ENCODE results near the gene PRR13.

Gene PRR13

DNA sequence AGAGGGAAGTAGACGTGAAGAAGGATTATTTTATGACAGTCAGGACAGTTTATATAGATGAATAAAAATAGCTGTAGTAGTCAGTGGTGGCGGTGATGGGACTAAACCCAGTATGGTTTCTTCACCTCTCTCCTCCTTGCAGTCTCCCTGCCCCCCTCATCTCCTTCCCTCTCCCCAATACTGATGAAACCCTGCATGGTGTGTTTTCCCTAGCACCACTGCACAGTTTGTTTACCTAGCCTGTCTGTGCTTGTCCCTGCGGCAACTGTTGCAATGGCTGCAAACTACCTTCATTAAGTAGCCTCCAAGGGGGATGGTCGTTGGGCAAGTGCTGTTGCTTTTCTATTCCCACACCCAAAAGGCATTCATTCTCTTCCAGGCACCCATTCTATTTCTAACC is 25.1 kb downstream of the PRR13 start:
- TF ChIP-seq, protein P1, sequence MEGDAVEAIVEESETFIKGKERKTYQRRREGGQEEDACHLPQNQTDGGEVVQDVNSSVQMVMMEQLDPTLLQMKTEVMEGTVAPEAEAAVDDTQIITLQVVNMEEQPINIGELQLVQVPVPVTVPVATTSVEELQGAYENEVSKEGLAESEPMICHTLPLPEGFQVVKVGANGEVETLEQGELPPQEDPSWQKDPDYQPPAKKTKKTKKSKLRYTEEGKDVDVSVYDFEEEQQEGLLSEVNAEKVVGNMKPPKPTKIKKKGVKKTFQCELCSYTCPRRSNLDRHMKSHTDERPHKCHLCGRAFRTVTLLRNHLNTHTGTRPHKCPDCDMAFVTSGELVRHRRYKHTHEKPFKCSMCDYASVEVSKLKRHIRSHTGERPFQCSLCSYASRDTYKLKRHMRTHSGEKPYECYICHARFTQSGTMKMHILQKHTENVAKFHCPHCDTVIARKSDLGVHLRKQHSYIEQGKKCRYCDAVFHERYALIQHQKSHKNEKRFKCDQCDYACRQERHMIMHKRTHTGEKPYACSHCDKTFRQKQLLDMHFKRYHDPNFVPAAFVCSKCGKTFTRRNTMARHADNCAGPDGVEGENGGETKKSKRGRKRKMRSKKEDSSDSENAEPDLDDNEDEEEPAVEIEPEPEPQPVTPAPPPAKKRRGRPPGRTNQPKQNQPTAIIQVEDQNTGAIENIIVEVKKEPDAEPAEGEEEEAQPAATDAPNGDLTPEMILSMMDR (IDR thresholded peaks at IDR 0.05; ENCODE audit: insufficient read depth, low read depth, low read length, missing control alignments), result no peak
- peak; percentile 90 for DNase-seq (ENCODE audit: low read depth)

DNA sequence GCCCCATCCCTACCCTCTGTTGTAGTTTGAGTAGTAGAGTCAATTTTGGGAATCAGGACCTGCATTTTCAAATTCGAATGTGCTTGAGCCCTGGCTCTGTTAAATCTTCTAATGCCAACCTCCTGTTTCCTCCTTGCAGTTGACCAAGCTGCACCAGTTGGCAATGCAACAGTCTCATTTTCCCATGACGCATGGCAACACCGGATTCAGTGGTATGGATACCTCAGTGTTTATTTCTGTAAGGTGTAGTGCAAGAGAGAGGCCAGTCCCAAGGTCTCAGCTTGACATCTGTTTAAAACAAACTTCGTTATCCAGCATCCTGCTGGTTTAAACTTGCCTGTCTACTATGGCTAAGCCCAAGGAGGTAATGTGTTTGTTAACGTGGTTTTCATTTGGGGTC is 25.5 kb downstream of the PRR13 start:
- no peak for DNase-seq (ENCODE audit: low read depth)
- TF ChIP-seq, protein P1 (IDR thresholded peaks at IDR 0.05; ENCODE audit: insufficient read depth, low read depth, low read length, missing control alignments), result no peak
- H3K4me3 ChIP-seq (ENCODE audit: low read length), result no peak overlapping the region

More for the DNA sequence above, 25.1 kb downstream of the PRR13 start:
- H3K4me3 ChIP-seq (ENCODE audit: low read length), result no peak overlapping the region

DNA sequence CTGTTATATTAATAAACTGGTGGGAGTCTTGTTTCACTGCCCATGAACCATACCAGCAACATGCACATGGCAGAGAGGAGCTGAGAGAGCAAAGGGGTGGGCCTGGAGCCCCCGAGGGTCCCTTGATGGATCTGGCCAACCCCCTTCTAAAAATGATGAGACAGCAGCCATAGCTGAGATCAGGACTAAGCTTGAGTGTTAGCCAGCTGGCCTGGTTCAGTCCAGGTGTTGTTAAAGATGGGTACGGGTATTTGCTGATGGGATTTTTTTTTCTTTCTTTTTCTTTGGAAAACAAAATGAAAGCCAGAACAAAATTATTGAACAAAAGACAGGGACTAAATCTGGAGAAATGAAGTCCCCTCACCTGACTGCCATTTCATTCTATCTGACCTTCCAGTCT is 26.3 kb downstream of the PRR13 start:
- no peak overlapping the region for H3K4me3 ChIP-seq (ENCODE audit: low read length)
- TF ChIP-seq, protein P1 (IDR thresholded peaks at IDR 0.05; ENCODE audit: insufficient read depth, low read depth, low read length, missing control alignments), result no peak
- DNase-seq (ENCODE audit: low read depth), result no peak

DNA sequence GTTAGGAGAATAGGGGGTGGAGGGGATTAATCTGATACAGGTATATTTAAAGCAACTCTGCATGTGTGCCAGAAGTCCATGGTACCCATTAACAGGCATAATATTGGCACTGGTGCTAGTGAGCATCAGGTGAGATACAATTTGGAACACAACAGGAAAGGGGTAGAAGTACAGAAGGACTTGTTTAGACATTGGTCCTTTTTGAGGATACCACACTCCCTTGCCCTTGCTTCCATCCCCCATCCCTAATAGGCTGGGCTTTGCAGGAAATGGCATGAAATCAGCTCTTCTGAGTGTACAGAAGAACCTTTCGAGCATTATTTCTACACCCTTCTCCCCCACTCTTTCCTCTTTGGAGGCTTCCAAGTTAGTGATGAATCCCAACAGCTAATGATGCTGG is 26.7 kb downstream of the PRR13 start:
- TF ChIP-seq, protein P1 (IDR thresholded peaks at IDR 0.05; ENCODE audit: insufficient read depth, low read depth, low read length, missing control alignments), result no peak
- no peak overlapping the region for H3K4me3 ChIP-seq (ENCODE audit: low read length)
- no peak for DNase-seq (ENCODE audit: low read depth)

DNA sequence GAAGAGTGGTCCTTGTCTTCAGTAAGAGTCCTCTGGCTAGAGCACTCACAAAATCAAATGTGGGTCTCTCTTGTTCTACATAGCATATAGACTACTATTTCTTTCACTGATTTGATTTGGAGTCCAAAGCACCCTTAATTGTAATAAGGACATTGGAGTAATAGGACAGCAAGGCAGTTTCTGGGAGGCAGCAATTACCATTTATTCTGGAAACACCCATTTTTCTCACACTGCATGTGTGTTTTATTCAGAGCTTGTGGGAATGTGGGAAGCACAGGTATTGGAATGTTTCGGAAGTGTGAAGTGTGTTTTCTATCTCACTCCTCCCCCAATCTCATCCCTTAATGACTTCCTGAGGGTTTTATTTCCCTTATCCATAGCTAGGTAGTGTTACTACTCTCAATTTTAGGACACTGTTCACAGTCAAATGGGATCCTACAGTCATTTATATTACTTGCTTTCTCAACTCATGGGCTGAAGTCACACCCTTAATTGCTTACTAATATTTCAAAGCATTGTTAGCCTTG is 30.6 kb downstream of the PRR13 start:
- TF ChIP-seq, protein P1 (IDR thresholded peaks at IDR 0.05; ENCODE audit: insufficient read depth, low read depth, low read length, missing control alignments), result no peak
- DNase-seq (ENCODE audit: low read depth), result no peak
- no peak overlapping the region for H3K4me3 ChIP-seq (ENCODE audit: low read length)

- no peak for DNase-seq (ENCODE audit: low read depth)
- TF ChIP-seq, protein P1 (IDR thresholded peaks at IDR 0.05; ENCODE audit: insufficient read depth, low read depth, low read length, missing control alignments), result no peak
- H3K4me3 ChIP-seq (ENCODE audit: low read length), result no peak overlapping the region
Measured at GRCh38 chr12:53474077-53474476, 32.5 kb downstream of the PRR13 start.

- no peak for DNase-seq (ENCODE audit: low read depth)
- TF ChIP-seq, protein P1 (IDR thresholded peaks at IDR 0.05; ENCODE audit: insufficient read depth, low read depth, low read length, missing control alignments), result no peak
- no peak overlapping the region for H3K4me3 ChIP-seq (ENCODE audit: low read length)
Measured at GRCh38 chr12:53474819-53475218, 33.3 kb downstream of the PRR13 start.

Data from epithelial cell of esophagus (primary cell).